Natural killer cell (primary cell): Measurements from ENCODE around the gene RPS2. TPM values are rescaled to one million over a fixed set of nuclear protein-coding genes. Genes with fewer than 3 reads are reported as not detected.
"Not testable (repeated sequence)": the region's sequence is repeated elsewhere in the genome, so short reads cannot be mapped to it uniquely, and the experiment has no call there.

ENCODE experiments used
- ATAC-seq, 3 donors: fragments of 150-1000 bp in 2 of 3; fragments of 200-7000 bp in 1 of 3; cut with Tn5 transposase; 1 replicate in 1 of 3; 2 replicates in 2 of 3; pipeline ENCODE4 v1.10.0; 2021; ENCODE audit warnings: mild to moderate bottlenecking in 2 of 3, moderate library complexity in 2 of 3
- DNase-seq, 2 donors: peaks; one replicate each; pipeline versions ENCODE4 v3.0.0 to v3.0.0-alpha.2; 2013 to 2021; ENCODE audit warnings: mixed read lengths in 1 of 2
- H3K27ac ChIP-seq: one replicate; pipeline ENCODE4 v1.5.1; 2013; ENCODE audit warnings: mild to moderate bottlenecking, low read length
- H3K27me3 ChIP-seq: one replicate; pipeline ENCODE4 v1.6.1; 2013; ENCODE audit warnings: low read length; ENCODE audit not compliant: control insufficient read depth, insufficient read depth
- H3K36me3 ChIP-seq: one replicate; pipeline ENCODE4 v1.6.1; 2013; ENCODE audit warnings: low read length; ENCODE audit not compliant: control insufficient read depth, insufficient read depth
- H3K4me1 ChIP-seq: one replicate; pipeline ENCODE4 v1.6.1; 2013; ENCODE audit warnings: low read length; ENCODE audit not compliant: control insufficient read depth, insufficient read depth
- H3K4me3 ChIP-seq: one replicate; pipeline ENCODE4 v1.5.1; 2013; ENCODE audit warnings: low read length
- H3K9me3 ChIP-seq: one replicate; pipeline ENCODE4 v1.6.1; 2013; ENCODE audit warnings: low read length; ENCODE audit not compliant: control insufficient read depth, insufficient read depth
- H3K27ac Mint-ChIP-seq, 2 donors: one replicate each; pipeline ENCODE4 v1.8.0; 2022; ENCODE audit warnings: mild to moderate bottlenecking in 2 of 2, mixed read lengths in 2 of 2, moderate library complexity in 1 of 2
- H3K27me3 Mint-ChIP-seq, 2 donors: one replicate each; pipeline ENCODE4 v1.8.0; 2022; ENCODE audit warnings: low read depth in 2 of 2, mixed read lengths in 2 of 2
- H3K36me3 Mint-ChIP-seq: one replicate; pipeline ENCODE4 v1.8.0; 2022; ENCODE audit warnings: mixed read lengths
- H3K4me1 Mint-ChIP-seq, 2 donors: one replicate each; pipeline ENCODE4 v1.8.0; 2022; ENCODE audit warnings: mixed read lengths in 2 of 2
- H3K4me3 Mint-ChIP-seq: one replicate; pipeline ENCODE4 v1.8.0; 2022; ENCODE audit warnings: mild to moderate bottlenecking, moderate library complexity, mixed read lengths
- H3K9me3 Mint-ChIP-seq, 2 donors: one replicate each; pipeline ENCODE4 v1.8.0; 2022; ENCODE audit warnings: mixed read lengths in 2 of 2
- WGBS: methylation state at CpG from one replicate; pipeline ENCODE4 v1.1.7; 2013; ENCODE audit warnings: missing lambda C conversion rate; ENCODE audit not compliant: insufficient coverage; 5-methylcytosine and 5-hydroxymethylcytosine counted together
- intact Hi-C: fragments of 100-400 bp; cut with micrococcal nuclease; formaldehyde crosslinking; loops from one replicate; pipeline ENCODE4 v1.14.2; 2022
- total RNA-seq, 4 donors: library from RNA; stranded (reverse); fragments of 120-200 nt in 1 of 4; gene quantifications; one replicate each; pipeline versions ENCODE4 v1.2.3 to v1.2.4, GENCODE V29; 2013 to 2022
- TF ChIP-seq, protein P1 (sequence below): fragments of 200-600 bp; IDR thresholded peaks from one replicate; pipeline ENCODE4 v1.8.0; 2022; ENCODE audit warnings: antibody characterized with exemption

The RPS2 gene
- total RNA-seq, 3 donors from 2014 or later (not counting 1 experiment from before 2014, with no cell fraction given) = 1,124 to 1,385 (median 1,274) TPM

DNA sequence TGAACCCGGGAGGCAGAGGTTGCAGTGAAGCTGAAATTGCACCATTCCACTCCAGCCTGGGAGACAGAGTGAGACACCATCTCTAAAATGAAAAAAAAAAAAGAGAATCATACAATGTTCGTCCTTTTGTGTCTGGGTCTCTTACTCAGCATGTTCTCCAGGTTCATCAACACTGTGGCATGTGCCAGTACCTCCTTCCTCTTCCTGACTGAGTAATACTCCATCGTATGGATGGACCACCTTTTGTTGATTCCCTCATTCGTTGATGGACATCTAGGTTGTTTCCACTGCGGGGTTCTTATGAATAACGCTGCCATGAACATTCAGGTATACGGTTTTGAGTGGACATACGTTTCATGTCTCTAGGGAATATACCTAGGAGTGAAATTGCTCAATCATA, 42.3 kb downstream of the RPS2 start:
- Mint-ChIP-seq H3K9me3 (no peaks in the 10 kb centered on the region), H3K27me3 (peaks cover 32 to 35% of the 10 kb centered on the region in 2 donors), H3K36me3 (no peaks in the 10 kb centered on the region), H3K27ac (no peak overlapping the region), H3K4me1 (no peaks in the 10 kb centered on the region), H3K4me3 (no peak overlapping the region)
- TF ChIP-seq, protein P1, sequence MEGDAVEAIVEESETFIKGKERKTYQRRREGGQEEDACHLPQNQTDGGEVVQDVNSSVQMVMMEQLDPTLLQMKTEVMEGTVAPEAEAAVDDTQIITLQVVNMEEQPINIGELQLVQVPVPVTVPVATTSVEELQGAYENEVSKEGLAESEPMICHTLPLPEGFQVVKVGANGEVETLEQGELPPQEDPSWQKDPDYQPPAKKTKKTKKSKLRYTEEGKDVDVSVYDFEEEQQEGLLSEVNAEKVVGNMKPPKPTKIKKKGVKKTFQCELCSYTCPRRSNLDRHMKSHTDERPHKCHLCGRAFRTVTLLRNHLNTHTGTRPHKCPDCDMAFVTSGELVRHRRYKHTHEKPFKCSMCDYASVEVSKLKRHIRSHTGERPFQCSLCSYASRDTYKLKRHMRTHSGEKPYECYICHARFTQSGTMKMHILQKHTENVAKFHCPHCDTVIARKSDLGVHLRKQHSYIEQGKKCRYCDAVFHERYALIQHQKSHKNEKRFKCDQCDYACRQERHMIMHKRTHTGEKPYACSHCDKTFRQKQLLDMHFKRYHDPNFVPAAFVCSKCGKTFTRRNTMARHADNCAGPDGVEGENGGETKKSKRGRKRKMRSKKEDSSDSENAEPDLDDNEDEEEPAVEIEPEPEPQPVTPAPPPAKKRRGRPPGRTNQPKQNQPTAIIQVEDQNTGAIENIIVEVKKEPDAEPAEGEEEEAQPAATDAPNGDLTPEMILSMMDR = no peak
- DNase-seq (no peak), ATAC-seq (no peak)
- WGBS = 79% methylated on average over 8 of the region's 8 CpGs
- intact Hi-C loops = loop anchor here (10.0 kb wide), 1 partner anchor 148 kb away; the partner anchor contains the start of genes EME2, MRPS34 and NME3
- H3K36me3 ChIP-seq = no peaks in the 10 kb centered on the region
- no peak overlapping the region for H3K4me3 ChIP-seq
- peaks cover 3% of the 10 kb centered on the region for H3K4me1 ChIP-seq
- H3K9me3 ChIP-seq = no peaks in the 10 kb centered on the region
- no peak overlapping the region for H3K27ac ChIP-seq
- peaks cover 24% of the 10 kb centered on the region for H3K27me3 ChIP-seq

DNA sequence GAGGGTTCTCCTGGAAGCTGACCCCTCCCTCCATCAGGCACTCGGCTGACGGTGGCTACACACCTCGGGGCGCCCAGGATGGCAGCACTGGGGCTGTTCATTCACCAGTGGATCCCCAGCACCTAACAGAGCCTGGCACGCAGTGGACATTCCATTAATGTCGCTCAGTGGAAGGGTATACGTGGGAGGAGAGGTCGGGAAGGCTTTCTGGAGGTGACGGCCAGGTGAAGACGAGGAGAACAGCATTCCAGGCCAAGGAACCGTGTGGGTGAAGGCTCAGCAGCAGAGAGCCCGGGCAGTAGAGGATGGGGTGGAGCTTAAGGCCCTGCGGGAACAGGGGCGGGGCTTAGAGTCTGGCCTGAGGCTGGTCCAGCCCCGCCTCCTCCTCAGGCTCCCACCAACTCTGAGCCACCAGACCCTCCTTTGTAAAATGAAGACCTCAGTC, 43.9 kb downstream of the RPS2 start:
- Mint-ChIP-seq H3K4me3 (no peak overlapping the region), H3K27me3 (peaks cover 38 to 45% of the 10 kb centered on the region in 2 donors), H3K27ac (no peak overlapping the region), H3K36me3 (no peaks in the 10 kb centered on the region), H3K9me3 (no peaks in the 10 kb centered on the region), H3K4me1 (no peaks in the 10 kb centered on the region)
- Histone ChIP-seq H3K4me1 (peaks cover 3% of the 10 kb centered on the region), H3K27ac (no peak overlapping the region), H3K9me3 (no peaks in the 10 kb centered on the region), H3K4me3 (no peak overlapping the region), H3K36me3 (no peaks in the 10 kb centered on the region), H3K27me3 (peaks cover 31% of the 10 kb centered on the region)
- DNase-seq (no peak), ATAC-seq (peak in 2 of 3 donors; percentile 57 to 59)
- TF ChIP-seq, protein P1 = no peak
- intact Hi-C loops = loop anchor here (10.0 kb wide), 1 partner anchor 146 kb away; the partner anchor contains the start of genes EME2, MRPS34 and NME3
- 19% methylated on average over 15 of the region's 15 CpGs for WGBS

- H3K27me3 Mint-ChIP-seq = peaks cover 44 to 50% of the 10 kb centered on the region in 2 donors
- H3K9me3 Mint-ChIP-seq, H3K27ac ChIP-seq, H3K4me3 ChIP-seq, H3K9me3 ChIP-seq, ATAC-seq, DNase-seq, H3K36me3 ChIP-seq, H3K27ac Mint-ChIP-seq, H3K4me3 Mint-ChIP-seq, H3K4me1 Mint-ChIP-seq, H3K36me3 Mint-ChIP-seq, H3K4me1 ChIP-seq: not testable (repeated sequence)
- intact Hi-C loops = loop anchor here (10.0 kb wide), 1 partner anchor 145 kb away; the partner anchor contains the start of genes EME2, MRPS34 and NME3
- WGBS = 66% methylated on average over 21 of the region's 21 CpGs
- peaks cover 31% of the 10 kb centered on the region for H3K27me3 ChIP-seq
These were observed 44.5 kb downstream of the RPS2 start for GRCh38 chr16:1920122-1920521.

DNA sequence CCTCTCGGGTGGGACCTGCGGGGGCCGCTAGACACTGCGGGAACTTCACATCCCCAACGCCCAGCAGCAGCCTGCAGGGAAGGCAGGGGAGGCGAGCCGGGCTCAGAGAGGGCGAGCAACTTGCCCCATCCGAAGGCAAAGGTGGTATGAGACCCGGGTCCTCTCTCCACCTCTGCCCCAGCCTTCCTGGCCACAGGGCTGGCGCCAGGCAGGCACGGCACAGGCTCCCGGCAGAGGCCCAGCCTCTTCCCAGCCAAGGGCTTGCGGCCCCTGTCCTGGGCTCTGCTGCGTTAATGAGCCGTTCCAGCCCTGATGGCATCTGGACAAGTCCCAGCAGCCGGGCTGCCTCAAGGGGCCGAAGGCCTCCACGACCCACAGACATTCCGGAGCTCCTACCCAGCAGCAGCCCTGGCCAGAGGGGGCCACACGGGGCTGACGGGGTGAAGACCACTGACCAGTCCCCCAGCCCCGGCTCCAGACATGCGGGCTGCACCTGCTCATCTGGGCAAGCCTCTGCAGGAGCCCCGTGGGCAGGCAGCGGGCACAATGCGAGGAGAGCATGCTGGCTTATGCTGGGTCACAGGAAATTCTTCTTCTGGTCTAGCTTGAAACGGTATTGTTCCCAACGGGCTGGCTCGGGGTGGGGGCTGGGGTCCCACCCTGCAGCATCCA, 45.2 kb downstream of the RPS2 start:
- H3K4me1 ChIP-seq = peaks cover 3% of the 10 kb centered on the region
- peaks cover 40 to 52% of the 10 kb centered on the region in 2 donors for H3K27me3 Mint-ChIP-seq
- H3K9me3 ChIP-seq = no peaks in the 10 kb centered on the region
- H3K4me3 Mint-ChIP-seq = no peak overlapping the region
- WGBS = 36% methylated on average over 30 of the region's 30 CpGs
- H3K4me3 ChIP-seq = no peak overlapping the region
- peaks cover 31% of the 10 kb centered on the region for H3K27me3 ChIP-seq
- no peaks in the 10 kb centered on the region for H3K9me3 Mint-ChIP-seq
- H3K27ac ChIP-seq = no peak overlapping the region
- ATAC-seq = no peak
- DNase-seq = no peak
- no peak overlapping the region for H3K27ac Mint-ChIP-seq
- H3K36me3 Mint-ChIP-seq = no peaks in the 10 kb centered on the region
- H3K36me3 ChIP-seq = no peaks in the 10 kb centered on the region
- TF ChIP-seq, protein P1 = no peak
- H3K4me1 Mint-ChIP-seq = no peaks in the 10 kb centered on the region
- intact Hi-C loops = no loop called here
